ENCODE results near the gene TACO1.

TACO1 gene

GRCh38 chr17:63639125-63639524, 38.4 kb downstream of the TACO1 start:
- DNase-seq (ENCODE audit: low read depth in 2 of 2), result no peak

DNA sequence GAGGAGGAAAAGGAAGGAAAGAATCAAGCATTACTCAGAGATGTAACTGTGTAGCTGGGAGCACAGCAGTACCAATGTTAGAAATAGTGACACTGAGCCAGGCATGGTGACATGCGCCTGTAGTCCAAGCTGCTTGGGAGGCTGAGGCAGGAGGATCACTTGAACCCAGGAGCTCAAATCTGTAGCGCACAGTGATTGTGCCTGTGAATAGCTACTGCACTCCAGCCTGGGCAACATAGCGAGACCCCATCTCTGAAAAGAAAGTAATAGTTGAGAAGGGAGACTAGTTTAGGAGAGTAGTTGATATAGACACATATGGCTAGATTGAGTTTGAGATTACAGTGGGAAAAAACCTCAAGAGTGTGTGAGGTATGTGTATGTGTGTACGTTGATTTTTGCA, 39.3 kb downstream of the TACO1 start:
- DNase-seq (ENCODE audit: low read depth in 2 of 2), result no peak

- no peak for DNase-seq (ENCODE audit: low read depth in 2 of 2)
Observed at GRCh38 chr17:63641692-63642448, 41.2 kb downstream of the TACO1 start.

DNA sequence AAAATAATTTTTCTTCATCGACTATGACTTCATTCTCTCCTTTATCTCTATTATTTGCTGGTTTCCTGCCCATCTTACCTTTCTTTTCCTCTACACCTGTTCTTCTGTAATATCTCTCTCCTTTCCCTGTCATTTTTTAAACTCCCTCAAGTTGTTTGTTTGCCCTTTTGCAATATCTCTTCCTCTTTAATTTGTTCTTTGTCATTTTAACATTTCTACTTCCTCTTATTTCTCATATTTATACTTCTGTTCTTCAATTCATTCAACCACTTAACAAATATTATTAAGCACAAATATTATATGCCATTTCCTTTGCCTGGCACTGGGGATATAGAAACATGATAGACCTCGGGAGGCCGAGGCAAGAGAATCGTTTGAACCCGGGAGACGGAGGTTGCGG, 44.2 kb downstream of the TACO1 start:
- no peak for DNase-seq (ENCODE audit: low read depth in 2 of 2)

GRCh38 chr17:63645775-63646487, 45.2 kb downstream of the TACO1 start:
- DNase-seq (ENCODE audit: low read depth in 2 of 2), result no peak

DNA sequence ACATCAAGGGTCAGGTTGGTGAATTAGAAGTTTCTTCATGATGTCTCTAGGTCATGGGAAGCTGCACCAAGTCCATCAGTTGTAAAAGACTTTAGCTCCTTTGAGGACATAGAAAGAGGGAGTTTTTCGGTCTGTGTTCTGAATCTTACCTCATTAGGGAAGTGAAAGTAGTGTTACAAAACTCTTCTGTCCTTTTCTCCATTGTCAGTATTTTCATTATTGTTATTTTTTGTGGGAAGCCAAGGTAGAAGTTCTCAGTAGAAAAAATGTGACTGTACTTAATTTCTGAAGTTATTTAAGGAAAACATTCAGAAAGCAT, 45.8 kb downstream of the TACO1 start:
- DNase-seq (ENCODE audit: low read depth in 2 of 2), result no peak

DNA sequence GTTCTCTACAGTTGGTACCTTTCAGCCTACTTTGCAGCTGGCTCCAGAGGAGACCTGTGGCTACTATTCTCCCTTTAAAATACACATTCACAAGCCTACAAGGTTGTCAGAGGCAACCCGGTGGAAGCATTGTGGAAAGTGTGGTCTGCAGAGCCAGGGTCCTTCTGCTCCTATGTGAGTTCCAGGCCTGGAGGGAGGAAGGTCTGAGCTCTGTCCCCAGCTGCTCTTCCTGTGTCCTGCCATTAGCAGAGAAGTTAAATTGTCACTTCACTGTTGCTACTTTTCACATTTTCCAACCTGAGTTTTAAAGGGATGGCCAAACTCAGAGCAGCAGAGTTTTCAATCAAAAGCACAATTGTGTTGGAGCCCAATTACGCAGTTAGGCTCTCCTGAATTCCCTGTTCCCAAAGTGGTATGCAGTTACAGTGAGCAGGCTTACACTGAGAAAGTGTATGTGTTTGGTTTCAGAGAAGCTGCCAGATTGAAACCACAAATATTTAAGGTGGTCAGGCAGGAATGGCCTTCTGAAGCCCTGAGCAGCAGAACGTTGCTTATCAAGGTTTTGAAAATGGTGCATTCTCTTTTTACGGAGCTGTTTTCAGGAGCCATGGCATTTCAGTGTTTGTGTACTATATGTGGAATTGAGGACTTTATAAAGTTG, 46.5 kb downstream of the TACO1 start:
- DNase-seq (ENCODE audit: low read depth in 2 of 2), result no peak

GRCh38 chr17:63647936-63648335, 47.2 kb downstream of the TACO1 start:
- no peak for DNase-seq (ENCODE audit: low read depth in 2 of 2)

- no peak for DNase-seq (ENCODE audit: low read depth in 2 of 2)
Observed at GRCh38 chr17:63649813-63650212, 49.1 kb downstream of the TACO1 start.

- DNase-seq (ENCODE audit: low read depth in 2 of 2), result no peak
Observed at GRCh38 chr17:63652106-63652505, 51.4 kb downstream of the TACO1 start.

DNA sequence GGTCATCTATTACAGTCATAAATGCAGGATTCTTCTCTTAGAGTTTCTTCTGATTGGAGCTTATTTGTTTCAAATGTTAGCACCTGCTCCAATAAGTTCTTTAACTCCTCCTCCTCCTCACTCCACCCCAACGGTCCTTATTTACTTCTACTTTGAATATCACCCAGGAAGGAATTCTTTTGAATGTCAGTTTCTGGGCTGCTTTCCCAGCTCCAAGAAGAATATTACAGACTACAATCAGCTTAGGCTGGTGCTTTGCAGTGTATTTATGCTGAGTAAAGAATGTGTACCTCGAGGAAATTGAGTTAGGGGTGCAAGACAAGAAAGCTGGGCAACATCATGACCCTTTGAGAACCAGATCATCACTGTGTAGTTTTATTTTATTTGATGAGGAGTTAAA, 52.4 kb downstream of the TACO1 start:
- DNase-seq (ENCODE audit: low read depth in 2 of 2), result no peak

GRCh38 chr17:63657786-63658185, 57.1 kb downstream of the TACO1 start:
- DNase-seq (ENCODE audit: low read depth in 2 of 2), result no peak

Data from stimulated activated CD8-positive, alpha-beta memory T cell treated with anti-CD3 and anti-CD28 coated beads, Interleukin-15, amount 100 ng/mL, for 48 hours (primary cell).